NCI-H187 (cell line): ENCODE data around the gene FAM20A.
"Not testable (repeated sequence)": the region's sequence is repeated elsewhere in the genome, so short reads cannot be mapped to it uniquely, and the experiment has no call there.

Source experiments
- DNase-seq, 2 experiments: peaks; one replicate each; lab custom pipeline; 2025; lab: John Stamatoyannopoulos, UW

FAM20A gene

GRCh38 chr17:68588362-68588761 is 12.8 kb downstream of the FAM20A start:
- no peak for DNase-seq

- no peak for DNase-seq
These were observed 13.3 kb downstream of the FAM20A start for GRCh38 chr17:68587847-68588246.

- no peak for DNase-seq
These were observed 14.1 kb downstream of the FAM20A start for GRCh38 chr17:68587026-68587425.

- DNase-seq, result no peak
These were observed 15.5 kb downstream of the FAM20A start for GRCh38 chr17:68585643-68586042.

- no peak for DNase-seq
These were observed 16.4 kb downstream of the FAM20A start for GRCh38 chr17:68584581-68585303.

GRCh38 chr17:68582867-68583266 is 18.3 kb downstream of the FAM20A start:
- DNase-seq, result not testable (repeated sequence)

- no peak for DNase-seq
These were observed 19.1 kb downstream of the FAM20A start for GRCh38 chr17:68581863-68582645.

- no peak for DNase-seq
These were observed 20.9 kb downstream of the FAM20A start for GRCh38 chr17:68580236-68580770.

GRCh38 chr17:68579194-68579927 is 21.8 kb downstream of the FAM20A start:
- DNase-seq, result no peak

- no peak for DNase-seq
These were observed 22.9 kb downstream of the FAM20A start for GRCh38 chr17:68578236-68578635.

- no peak for DNase-seq
These were observed 23.7 kb downstream of the FAM20A start for GRCh38 chr17:68577497-68577821.

GRCh38 chr17:68576811-68577496 is 24.2 kb downstream of the FAM20A start:
- DNase-seq, result no peak

- no peak for DNase-seq
These were observed 25.0 kb downstream of the FAM20A start for GRCh38 chr17:68576137-68576536.

GRCh38 chr17:68573338-68573737 is 27.8 kb downstream of the FAM20A start:
- DNase-seq, result no peak

GRCh38 chr17:68572138-68572842 is 28.9 kb downstream of the FAM20A start:
- DNase-seq, result no peak

- DNase-seq, result no peak
These were observed 30.6 kb downstream of the FAM20A start for GRCh38 chr17:68570526-68570925.

GRCh38 chr17:68569346-68569745 is 31.8 kb downstream of the FAM20A start:
- no peak for DNase-seq

- DNase-seq, result no peak
These were observed 32.6 kb downstream of the FAM20A start for GRCh38 chr17:68568581-68568980.

GRCh38 chr17:68567581-68567980 is 33.6 kb downstream of the FAM20A start:
- DNase-seq, result no peak

GRCh38 chr17:68567035-68567434 is 34.1 kb downstream of the FAM20A start:
- DNase-seq, result no peak

- DNase-seq, result no peak
These were observed 34.8 kb downstream of the FAM20A start for GRCh38 chr17:68566442-68566738.
